Measurements from ENCODE around the gene LUC7L.
"Not testable (repeated sequence)": the region's sequence is repeated elsewhere in the genome, so short reads cannot be mapped to it uniquely, and the experiment has no call there.

LUC7L gene

GRCh38 chr16:176477-177382, 52.5 kb downstream of the LUC7L start, which contains the start of gene HBA1:
HBA1 (plus strand) TSS chr16:176680; CDS start chr16:176717, 37 bp downstream.
- H3K27ac Mint-ChIP-seq; H3K36me3 Mint-ChIP-seq (ENCODE audit: low read depth); H3K4me3 Mint-ChIP-seq; H3K9me3 Mint-ChIP-seq; intact Hi-C loops (cut with micrococcal nuclease): not testable (repeated sequence)
- Mint-ChIP-seq H3K27me3 (peaks cover 71% of the 10 kb centered on the region), H3K4me1 (ENCODE audit: low read depth) (peaks cover 26% of the 10 kb centered on the region)

GRCh38 chr16:176006-176405, 53.2 kb downstream of the LUC7L start:
- peaks cover 72% of the 10 kb centered on the region for H3K27me3 Mint-ChIP-seq
- H3K9me3 Mint-ChIP-seq; H3K27ac Mint-ChIP-seq; H3K4me3 Mint-ChIP-seq; intact Hi-C loops (cut with micrococcal nuclease); H3K36me3 Mint-ChIP-seq (ENCODE audit: low read depth): not testable (repeated sequence)
- H3K4me1 Mint-ChIP-seq (ENCODE audit: low read depth), result peaks cover 26% of the 10 kb centered on the region

- Mint-ChIP-seq H3K9me3 (no peaks in the 10 kb centered on the region), H3K27ac (no peak overlapping the region), H3K27me3 (peaks cover 74% of the 10 kb centered on the region), H3K4me3 (no peak overlapping the region), H3K36me3 (ENCODE audit: low read depth) (no peaks in the 10 kb centered on the region), H3K4me1 (ENCODE audit: low read depth) (peaks cover 26% of the 10 kb centered on the region)
- intact Hi-C loops (cut with micrococcal nuclease), result no loop called here
Observed at GRCh38 chr16:175011-175949, 54.0 kb downstream of the LUC7L start.

GRCh38 chr16:173928-174769, 55.1 kb downstream of the LUC7L start:
- H3K9me3 Mint-ChIP-seq; H3K36me3 Mint-ChIP-seq (ENCODE audit: low read depth); H3K27ac Mint-ChIP-seq; intact Hi-C loops (cut with micrococcal nuclease); H3K4me3 Mint-ChIP-seq: not testable (repeated sequence)
- peaks cover 26% of the 10 kb centered on the region for H3K4me1 Mint-ChIP-seq (ENCODE audit: low read depth)
- peaks cover 76% of the 10 kb centered on the region for H3K27me3 Mint-ChIP-seq

- peaks cover 26% of the 10 kb centered on the region for H3K4me1 Mint-ChIP-seq (ENCODE audit: low read depth)
- peaks cover 77% of the 10 kb centered on the region for H3K27me3 Mint-ChIP-seq
- intact Hi-C loops (cut with micrococcal nuclease); H3K36me3 Mint-ChIP-seq (ENCODE audit: low read depth); H3K9me3 Mint-ChIP-seq; H3K4me3 Mint-ChIP-seq; H3K27ac Mint-ChIP-seq: not testable (repeated sequence)
Observed at GRCh38 chr16:173211-173854, 55.9 kb downstream of the LUC7L start.

GRCh38 chr16:172374-172941, 56.8 kb downstream of the LUC7L start, which contains the start of gene HBA2:
HBA2 (plus strand) TSS chr16:172876; CDS start chr16:172913, 37 bp downstream.
- H3K36me3 Mint-ChIP-seq (ENCODE audit: low read depth); H3K9me3 Mint-ChIP-seq; H3K4me3 Mint-ChIP-seq; H3K27ac Mint-ChIP-seq; intact Hi-C loops (cut with micrococcal nuclease): not testable (repeated sequence)
- Mint-ChIP-seq H3K4me1 (ENCODE audit: low read depth) (peaks cover 26% of the 10 kb centered on the region), H3K27me3 (peaks cover 77% of the 10 kb centered on the region)

- H3K27ac Mint-ChIP-seq, result no peak overlapping the region
- H3K4me1 Mint-ChIP-seq (ENCODE audit: low read depth), result peaks cover 35% of the 10 kb centered on the region
- no peaks in the 10 kb centered on the region for H3K36me3 Mint-ChIP-seq (ENCODE audit: low read depth)
- intact Hi-C loops (cut with micrococcal nuclease), result no loop called here
- H3K27me3 Mint-ChIP-seq, result peaks cover 86% of the 10 kb centered on the region
- H3K4me3 Mint-ChIP-seq, result no peak overlapping the region
- no peaks in the 10 kb centered on the region for H3K9me3 Mint-ChIP-seq
Observed at GRCh38 chr16:170788-171187, 58.5 kb downstream of the LUC7L start.

- H3K27ac Mint-ChIP-seq; H3K4me3 Mint-ChIP-seq; H3K36me3 Mint-ChIP-seq (ENCODE audit: low read depth); H3K9me3 Mint-ChIP-seq; intact Hi-C loops (cut with micrococcal nuclease): not testable (repeated sequence)
- H3K4me1 Mint-ChIP-seq (ENCODE audit: low read depth), result peaks cover 36% of the 10 kb centered on the region
- peaks cover 86% of the 10 kb centered on the region for H3K27me3 Mint-ChIP-seq
Observed at GRCh38 chr16:170088-170507, 59.2 kb downstream of the LUC7L start.

GRCh38 chr16:169014-169413, 60.2 kb downstream of the LUC7L start:
- Mint-ChIP-seq H3K27ac (no peak overlapping the region), H3K27me3 (peaks cover 77% of the 10 kb centered on the region), H3K9me3 (no peaks in the 10 kb centered on the region), H3K36me3 (ENCODE audit: low read depth) (no peaks in the 10 kb centered on the region), H3K4me3 (no peak overlapping the region), H3K4me1 (ENCODE audit: low read depth) (peaks cover 28% of the 10 kb centered on the region)
- intact Hi-C loops (cut with micrococcal nuclease), result no loop called here

- intact Hi-C loops (cut with micrococcal nuclease), result no loop called here
- Mint-ChIP-seq H3K4me3 (no peak overlapping the region), H3K27ac (no peak overlapping the region), H3K9me3 (no peaks in the 10 kb centered on the region), H3K4me1 (ENCODE audit: low read depth) (peaks cover 22% of the 10 kb centered on the region), H3K27me3 (peaks cover 76% of the 10 kb centered on the region), H3K36me3 (ENCODE audit: low read depth) (no peaks in the 10 kb centered on the region)
Observed at GRCh38 chr16:168424-168823, 60.8 kb downstream of the LUC7L start.

GRCh38 chr16:167122-167690, 62.0 kb downstream of the LUC7L start:
- H3K4me3 Mint-ChIP-seq, result no peak overlapping the region
- H3K27ac Mint-ChIP-seq, result no peak overlapping the region
- peaks cover 19% of the 10 kb centered on the region for H3K4me1 Mint-ChIP-seq (ENCODE audit: low read depth)
- no peaks in the 10 kb centered on the region for H3K36me3 Mint-ChIP-seq (ENCODE audit: low read depth)
- intact Hi-C loops (cut with micrococcal nuclease), result no loop called here
- no peaks in the 10 kb centered on the region for H3K9me3 Mint-ChIP-seq
- peaks cover 84% of the 10 kb centered on the region for H3K27me3 Mint-ChIP-seq

GRCh38 chr16:166375-167121, 62.7 kb downstream of the LUC7L start:
- Mint-ChIP-seq H3K4me3 (no peak overlapping the region), H3K27ac (no peak overlapping the region), H3K9me3 (no peaks in the 10 kb centered on the region), H3K4me1 (ENCODE audit: low read depth) (peaks cover 19% of the 10 kb centered on the region), H3K27me3 (peaks cover 84% of the 10 kb centered on the region), H3K36me3 (ENCODE audit: low read depth) (no peaks in the 10 kb centered on the region)
- intact Hi-C loops (cut with micrococcal nuclease), result no loop called here

Measured in dendritic cell treated with granulocyte-macrophage colony-stimulating factor and Interleukin-4, amounts not matched to agents 40 ng/mL and 50 ng/mL, for 4 days (primary cell).